HG03558 (cell line): ENCODE measurements around the gene CIZ1.

Experiments
- ATAC-seq: cut with Tn5 transposase; IDR thresholded peaks from one replicate; pipeline ENCODE4 v1.9.1; 2021; ENCODE audit warnings: moderate number of reproducible peaks; ENCODE audit not compliant: unreplicated experiment; ENCODE audit errors: extremely low read depth

Gene CIZ1

DNA sequence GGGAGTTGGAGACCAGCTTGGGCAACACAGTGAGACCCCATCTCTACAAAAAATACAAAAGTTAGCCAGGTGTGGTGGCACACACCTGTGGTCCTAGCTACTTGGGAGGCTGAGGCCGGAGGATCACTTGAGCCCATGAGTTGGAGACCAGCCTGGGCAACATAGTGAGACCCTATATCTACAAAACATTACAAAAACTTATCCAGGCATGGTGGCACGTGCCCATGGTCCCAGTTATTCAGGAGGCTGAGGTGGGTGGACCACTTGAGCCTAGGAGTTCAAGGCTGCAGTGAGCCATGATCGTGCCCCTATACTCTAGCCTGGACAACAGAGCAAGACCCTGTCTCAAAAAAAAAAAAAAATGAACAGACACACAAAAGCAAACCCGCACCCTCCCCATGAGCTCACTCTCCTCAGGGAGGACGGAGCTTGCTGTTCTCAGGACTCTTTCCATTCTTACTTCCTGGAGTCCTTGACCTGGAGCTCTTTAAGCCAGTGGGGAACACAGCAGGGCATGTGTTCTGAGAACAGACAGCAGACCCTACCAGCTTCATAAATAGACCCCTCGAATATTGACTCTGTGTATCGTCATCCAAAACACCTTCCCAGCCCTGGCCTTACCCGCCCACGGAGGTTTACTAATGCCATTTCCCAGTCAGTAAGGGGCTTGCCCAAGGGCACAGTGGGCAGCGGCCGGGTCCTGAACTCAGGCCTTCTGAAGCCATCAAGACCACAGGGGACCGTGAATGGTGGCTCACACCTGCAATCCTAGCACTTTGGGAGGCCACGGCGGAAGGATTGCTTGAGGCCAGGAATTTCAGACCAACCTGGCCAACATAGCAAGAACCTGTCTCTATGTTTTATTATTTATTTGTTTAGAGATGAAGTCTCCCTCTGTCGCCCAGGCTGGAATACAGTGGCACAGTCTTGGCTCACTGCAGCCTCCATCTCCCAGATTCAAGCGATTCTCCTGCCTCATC is 75.0 kb downstream of the CIZ1 start:
- no peak for ATAC-seq
